Nasal cavity respiratory epithelium epithelial cell of viscerocranial mucosa (primary cell): ENCODE data around the gene ZNF280C. TPM values are rescaled to one million over a fixed set of nuclear protein-coding genes. Genes with fewer than 3 reads are reported as not detected.

Experiments
- total RNA-seq: library from RNA; depleted of rRNA; stranded (reverse); fragments of >200 nt; gene quantifications from 2 replicates; pipeline ENCODE4 v1.2.3, GENCODE V29; 2014

Gene ZNF280C, protein sequence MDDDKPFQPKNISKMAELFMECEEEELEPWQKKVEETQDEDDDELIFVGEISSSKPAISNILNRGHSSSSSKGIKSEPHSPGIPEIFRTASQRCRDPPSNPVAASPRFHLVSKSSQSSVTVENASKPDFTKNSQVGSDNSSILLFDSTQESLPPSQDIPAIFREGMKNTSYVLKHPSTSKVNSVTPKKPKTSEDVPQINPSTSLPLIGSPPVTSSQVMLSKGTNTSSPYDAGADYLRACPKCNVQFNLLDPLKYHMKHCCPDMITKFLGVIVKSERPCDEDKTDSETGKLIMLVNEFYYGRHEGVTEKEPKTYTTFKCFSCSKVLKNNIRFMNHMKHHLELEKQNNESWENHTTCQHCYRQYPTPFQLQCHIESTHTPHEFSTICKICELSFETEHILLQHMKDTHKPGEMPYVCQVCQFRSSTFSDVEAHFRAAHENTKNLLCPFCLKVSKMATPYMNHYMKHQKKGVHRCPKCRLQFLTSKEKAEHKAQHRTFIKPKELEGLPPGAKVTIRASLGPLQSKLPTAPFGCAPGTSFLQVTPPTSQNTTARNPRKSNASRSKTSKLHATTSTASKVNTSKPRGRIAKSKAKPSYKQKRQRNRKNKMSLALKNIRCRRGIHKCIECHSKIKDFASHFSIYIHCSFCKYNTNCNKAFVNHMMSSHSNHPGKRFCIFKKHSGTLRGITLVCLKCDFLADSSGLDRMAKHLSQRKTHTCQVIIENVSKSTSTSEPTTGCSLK
- total RNA-seq: 1.0 and 2.4 TPM in 2 replicates

DNA sequence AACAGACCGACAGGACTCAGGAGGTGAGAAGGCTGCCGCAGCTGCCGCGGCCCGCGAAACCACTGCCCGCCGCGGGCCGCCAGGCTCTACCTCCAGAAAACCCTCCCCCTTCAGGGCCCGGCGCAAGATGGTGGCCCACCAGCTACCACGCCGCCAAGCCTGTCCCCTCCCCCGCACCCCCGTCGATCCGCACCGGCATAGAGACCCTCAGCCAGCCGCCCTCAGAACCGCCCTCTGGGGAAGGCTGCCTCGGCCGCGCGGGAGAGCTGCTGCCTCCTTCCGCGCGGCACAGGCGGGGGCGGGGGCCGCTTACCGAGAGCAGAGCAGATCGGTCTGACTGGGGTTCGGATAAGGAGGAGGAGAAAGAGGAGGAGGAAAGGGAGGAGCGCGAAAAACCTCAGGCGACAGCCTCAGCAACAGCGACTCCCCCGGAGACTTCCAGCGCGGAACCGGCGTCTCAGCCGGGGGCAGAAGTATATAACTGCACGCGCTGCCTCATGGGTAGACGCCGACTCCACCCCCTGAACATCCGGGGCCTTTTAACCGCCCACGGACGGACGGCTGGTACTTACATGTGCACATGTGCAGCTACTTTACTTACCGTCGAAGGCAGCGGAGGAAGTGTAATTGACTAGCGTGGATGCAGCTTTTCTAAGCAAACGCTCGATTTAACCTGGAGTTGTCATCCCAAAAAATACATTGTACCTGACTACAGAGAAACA lies at the start of gene ZNF280C:
TSS of gene ZNF280C (minus strand) at position 451 of the 722 bp plus-strand sequence. CDS start 8,450 bp downstream, outside the sequence.

DNA sequence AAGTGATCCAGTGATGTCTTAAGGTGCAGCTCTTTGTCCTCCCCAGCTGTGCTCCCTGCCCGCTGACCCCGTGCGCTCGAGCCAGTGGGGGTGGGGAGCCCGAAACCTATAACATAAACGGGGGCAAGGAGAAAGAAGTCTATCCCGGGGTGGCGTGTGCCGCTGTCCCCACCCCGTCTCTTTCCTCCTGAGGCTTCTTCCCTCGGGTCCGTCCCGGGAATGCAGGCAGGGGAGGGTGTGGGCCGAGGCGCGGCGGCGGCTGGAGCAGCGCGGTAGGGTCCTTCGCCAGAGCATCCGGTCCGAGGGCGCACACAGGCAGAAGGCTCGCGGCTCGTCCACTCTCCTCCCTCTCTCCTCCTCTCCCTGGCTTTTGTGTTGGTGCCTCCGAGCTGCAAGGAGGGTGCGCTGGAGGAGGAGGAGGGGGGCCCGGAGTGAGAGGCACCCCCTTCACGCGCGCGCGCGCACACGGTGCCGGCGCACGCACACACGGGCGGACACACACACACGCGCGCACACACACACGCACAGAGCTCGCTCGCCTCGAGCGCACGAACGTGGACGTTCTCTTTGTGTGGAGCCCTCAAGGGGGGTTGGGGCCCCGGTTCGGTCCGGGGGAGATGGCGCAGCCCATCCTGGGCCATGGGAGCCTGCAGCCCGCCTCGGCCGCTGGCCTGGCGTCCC lies 97.1 kb downstream of the ZNF280C start, which contains the start of gene RAB33A:
TSS of gene RAB33A (plus strand) at position 517 of the 681 bp plus-strand sequence. CDS start at position 618, 101 bp downstream.

DNA sequence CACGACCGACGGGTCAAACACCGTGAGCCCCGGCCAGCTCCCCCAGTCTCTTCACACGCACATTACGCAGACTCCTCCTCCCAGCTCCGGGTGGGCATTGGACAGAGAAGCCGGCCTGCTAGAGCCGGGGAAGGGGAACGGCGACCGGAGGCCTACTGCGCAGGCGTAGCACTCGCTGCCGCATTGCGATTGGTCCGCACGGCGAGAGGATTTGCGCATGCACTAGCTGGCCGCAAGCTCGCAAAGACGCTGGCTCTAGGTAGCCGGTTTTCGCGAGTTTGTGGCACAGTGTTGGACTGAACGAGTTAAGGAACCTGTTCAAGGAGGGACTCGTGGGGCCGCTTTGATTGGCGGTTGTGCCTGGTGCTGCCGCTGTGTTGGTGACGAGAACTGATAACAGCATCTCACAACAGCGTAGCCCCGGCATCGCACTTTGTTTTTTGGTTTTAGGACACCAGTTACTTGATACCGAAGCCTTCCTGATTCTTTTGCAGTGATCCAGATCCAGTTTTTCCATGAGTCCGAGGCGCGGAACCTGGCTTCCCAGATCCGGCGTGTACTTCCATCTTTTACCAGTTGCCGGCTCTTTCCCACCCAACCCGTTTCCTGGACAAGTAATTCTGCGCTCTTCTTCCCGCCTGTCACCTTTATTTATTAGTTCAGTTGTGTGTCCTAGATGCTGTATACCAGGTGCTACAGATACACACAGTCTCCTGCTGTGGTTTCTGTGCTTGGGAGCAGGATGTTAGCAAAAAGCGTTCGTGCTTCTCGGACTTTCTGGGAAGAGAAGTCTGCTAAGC lies 102.8 kb downstream of the ZNF280C start, which contains the start of gene AIFM1:
TSS of gene AIFM1 (minus strand) at position 139 of the 800 bp plus-strand sequence. CDS start 185 bp downstream, outside the sequence.

Other genes starting within 250 kb of the ZNF280C start
- 11.6 and 26.6 TPM in 2 replicates for gene ELF4, start 158.4 kb downstream of the ZNF280C start, total RNA-seq
- gene AIFM1, start 103.1 kb downstream of the ZNF280C start, total RNA-seq: 28.0 and 28.2 TPM in 2 replicates
- gene RAB33A, start 96.9 kb downstream of the ZNF280C start, total RNA-seq: under 0.01 TPM in 1 of 2 replicates, not detected in the other
- gene SLC25A14, start 71.0 kb upstream of the ZNF280C start, total RNA-seq: 5.5 and 6.6 TPM in 2 replicates
- gene GPR119, start 116.8 kb upstream of the ZNF280C start, total RNA-seq: not detected in 2 replicates
- 21.3 and 26.0 TPM in 2 replicates for gene RBMX2, start 133.1 kb upstream of the ZNF280C start, total RNA-seq